GM19035 (cell line): ENCODE measurements around the gene C1QTNF1.

ENCODE experiments used
- ATAC-seq: cut with Tn5 transposase; IDR thresholded peaks from one replicate; pipeline ENCODE4 v1.9.1; 2021; ENCODE audit not compliant: unreplicated experiment

Gene C1QTNF1

GRCh38 chr17:79038545-79039135 is 14.7 kb downstream of the C1QTNF1 start:
- ATAC-seq: no peak

- ATAC-seq: no peak
Measured at GRCh38 chr17:79039171-79039570, 15.2 kb downstream of the C1QTNF1 start.

GRCh38 chr17:79039886-79040285 is 15.9 kb downstream of the C1QTNF1 start:
- ATAC-seq: no peak

- no peak for ATAC-seq
Measured at GRCh38 chr17:79041041-79041570, 17.1 kb downstream of the C1QTNF1 start.

- ATAC-seq: no peak
Measured at GRCh38 chr17:79041723-79042420, 17.9 kb downstream of the C1QTNF1 start.

- ATAC-seq: no peak
Measured at GRCh38 chr17:79042421-79043190, 18.6 kb downstream of the C1QTNF1 start.

GRCh38 chr17:79043191-79043930 is 19.4 kb downstream of the C1QTNF1 start:
- ATAC-seq: no peak

- ATAC-seq: no peak
Measured at GRCh38 chr17:79043931-79044320, 20.0 kb downstream of the C1QTNF1 start.

GRCh38 chr17:79044462-79044861 is 20.5 kb downstream of the C1QTNF1 start:
- no peak for ATAC-seq

GRCh38 chr17:79045001-79045729 is 21.2 kb downstream of the C1QTNF1 start:
- no peak for ATAC-seq

- ATAC-seq: no peak
Measured at GRCh38 chr17:79045842-79046196, 21.9 kb downstream of the C1QTNF1 start.

- no peak for ATAC-seq
Measured at GRCh38 chr17:79046197-79046915, 22.4 kb downstream of the C1QTNF1 start.

GRCh38 chr17:79046916-79047280 is 22.9 kb downstream of the C1QTNF1 start:
- no peak for ATAC-seq

- ATAC-seq: no peak
Measured at GRCh38 chr17:79047291-79047920, 23.4 kb downstream of the C1QTNF1 start.

- ATAC-seq: no peak
Measured at GRCh38 chr17:79047923-79048825, 24.2 kb downstream of the C1QTNF1 start.

GRCh38 chr17:79048826-79049755 is 25.1 kb downstream of the C1QTNF1 start:
- ATAC-seq: no peak

GRCh38 chr17:79049821-79050220 is 25.9 kb downstream of the C1QTNF1 start:
- no peak for ATAC-seq
